ENCODE results near the gene SCTR.

DNA sequence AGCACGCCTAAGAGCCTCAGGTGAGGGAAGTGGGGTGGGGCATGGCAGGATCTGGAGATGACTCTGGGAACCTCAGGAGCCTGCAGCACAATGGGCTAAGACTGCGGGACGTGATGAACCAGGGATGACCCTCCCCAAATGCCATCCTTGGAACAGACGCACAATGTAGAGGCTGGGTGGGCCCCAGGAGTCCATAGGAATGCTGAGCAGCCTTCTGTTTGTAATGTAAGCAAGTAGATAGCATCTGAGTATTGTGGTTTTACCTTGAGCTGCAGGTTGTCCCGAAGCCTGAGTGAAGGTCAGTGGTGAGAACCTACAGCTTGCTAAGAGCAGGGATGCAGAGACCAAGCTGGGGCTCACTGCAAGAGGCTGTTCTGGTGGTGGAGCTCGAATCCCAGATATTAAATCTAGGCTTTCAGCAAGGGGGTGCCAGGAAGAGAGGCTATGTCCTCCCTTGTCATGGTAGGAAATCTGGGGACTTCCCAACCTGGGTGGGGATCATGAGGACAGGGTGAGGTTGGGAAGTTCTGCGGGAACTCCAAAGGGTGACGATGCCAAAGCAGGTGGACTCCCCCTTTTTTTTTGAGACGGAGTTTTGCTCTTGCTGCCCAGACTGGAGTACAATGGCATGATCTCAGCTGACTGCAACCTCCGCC is 5.8 kb downstream of the SCTR start:
- no peak for TF ChIP-seq ZNF143 (CRISPR knock-in tag; IDR thresholded peaks at IDR 0.05)
- TF ChIP-seq CEBPB (IDR thresholded peaks at IDR 0.05; ENCODE audit: borderline replicate concordance, low read depth, low read length): no peak
- TF ChIP-seq E2F5 (CRISPR knock-in tag; conservative IDR thresholded peaks at IDR 0.05): no peak
- no peak for TF ChIP-seq FOXJ3 (CRISPR knock-in tag; IDR thresholded peaks at IDR 0.05; ENCODE audit: borderline replicate concordance)
- TF ChIP-seq FOXM1 (CRISPR knock-in tag; IDR thresholded peaks at IDR 0.05): no peak
- TF ChIP-seq SP5 (CRISPR knock-in tag; IDR thresholded peaks at IDR 0.05; ENCODE audit: borderline replicate concordance, low read depth): no peak
- TF ChIP-seq GMEB1 (CRISPR knock-in tag; IDR thresholded peaks at IDR 0.05; ENCODE audit: borderline replicate concordance): no peak
- TF ChIP-seq ZNF737 (CRISPR knock-in tag; IDR thresholded peaks at IDR 0.05; ENCODE audit: borderline replicate concordance): no peak
- no peak for TF ChIP-seq ZBTB20 (CRISPR knock-in tag; IDR thresholded peaks at IDR 0.05; ENCODE audit: borderline replicate concordance, low read depth)
- no peak for TF ChIP-seq SRF (IDR thresholded peaks at IDR 0.05; ENCODE audit: low read depth, low read length)
